Measurements from ENCODE around the gene JMJD4. TPM values are rescaled to one million over a fixed set of nuclear protein-coding genes. Genes with fewer than 3 reads are reported as not detected.

Gene JMJD4
- total RNA-seq, 1 donor from 2014 or later: 25.2 TPM

GRCh38 chr1:227763246-227764018, 28.3 kb upstream of the JMJD4 start:
- no peak for DNase-seq (ENCODE audit: low read depth)
- TF ChIP-seq CTCF (IDR thresholded peaks at IDR 0.05; ENCODE audit: insufficient read depth, low read length, poor library complexity, severe bottlenecking): no peak
- no peaks in the 10 kb centered on the region for H3K27me3 ChIP-seq (ENCODE audit: control insufficient read depth, insufficient read depth, low read length)
- peaks cover 6% of the 10 kb centered on the region for H3K36me3 ChIP-seq (ENCODE audit: control insufficient read depth, insufficient read depth, low read length)
- no peak overlapping the region for H3K4me3 ChIP-seq (ENCODE audit: low read depth, low read length)

GRCh38 chr1:227762231-227762911, 27.3 kb upstream of the JMJD4 start:
- H3K4me3 ChIP-seq (ENCODE audit: low read depth, low read length): no peak overlapping the region
- peaks cover 6% of the 10 kb centered on the region for H3K36me3 ChIP-seq (ENCODE audit: control insufficient read depth, insufficient read depth, low read length)
- H3K27me3 ChIP-seq (ENCODE audit: control insufficient read depth, insufficient read depth, low read length): no peaks in the 10 kb centered on the region
- peak; percentile 86 for TF ChIP-seq CTCF (IDR thresholded peaks at IDR 0.05; ENCODE audit: insufficient read depth, low read length, poor library complexity, severe bottlenecking)
- DNase-seq (ENCODE audit: low read depth): peak; percentile 34

GRCh38 chr1:227761621-227762230, 26.6 kb upstream of the JMJD4 start:
- DNase-seq (ENCODE audit: low read depth): no peak
- Histone ChIP-seq H3K4me3 (ENCODE audit: low read depth, low read length) (no peak overlapping the region), H3K27me3 (ENCODE audit: control insufficient read depth, insufficient read depth, low read length) (no peaks in the 10 kb centered on the region), H3K36me3 (ENCODE audit: control insufficient read depth, insufficient read depth, low read length) (peaks cover 6% of the 10 kb centered on the region)
- no peak for TF ChIP-seq CTCF (IDR thresholded peaks at IDR 0.05; ENCODE audit: insufficient read depth, low read length, poor library complexity, severe bottlenecking)

- DNase-seq (ENCODE audit: low read depth): no peak
- Histone ChIP-seq H3K36me3 (ENCODE audit: control insufficient read depth, insufficient read depth, low read length) (peaks cover 6% of the 10 kb centered on the region), H3K4me3 (ENCODE audit: low read depth, low read length) (no peak overlapping the region), H3K27me3 (ENCODE audit: control insufficient read depth, insufficient read depth, low read length) (no peaks in the 10 kb centered on the region)
- no peak for TF ChIP-seq CTCF (IDR thresholded peaks at IDR 0.05; ENCODE audit: insufficient read depth, low read length, poor library complexity, severe bottlenecking)
Observed at GRCh38 chr1:227760377-227760776, 25.3 kb upstream of the JMJD4 start.

GRCh38 chr1:227759341-227760300, 24.5 kb upstream of the JMJD4 start:
- DNase-seq (ENCODE audit: low read depth): peak; percentile 92
- Histone ChIP-seq H3K36me3 (ENCODE audit: control insufficient read depth, insufficient read depth, low read length) (peaks cover 6% of the 10 kb centered on the region), H3K27me3 (ENCODE audit: control insufficient read depth, insufficient read depth, low read length) (no peaks in the 10 kb centered on the region), H3K4me3 (ENCODE audit: low read depth, low read length) (no peak overlapping the region)
- TF ChIP-seq CTCF (IDR thresholded peaks at IDR 0.05; ENCODE audit: insufficient read depth, low read length, poor library complexity, severe bottlenecking): no peak
